ENCODE data around the gene EIPR1. TPM values are rescaled to one million over a fixed set of nuclear protein-coding genes. Genes with fewer than 3 reads are reported as not detected.

The EIPR1 gene
- total RNA-seq, 1 experiment from 2014 or later, result 22.8 TPM

DNA sequence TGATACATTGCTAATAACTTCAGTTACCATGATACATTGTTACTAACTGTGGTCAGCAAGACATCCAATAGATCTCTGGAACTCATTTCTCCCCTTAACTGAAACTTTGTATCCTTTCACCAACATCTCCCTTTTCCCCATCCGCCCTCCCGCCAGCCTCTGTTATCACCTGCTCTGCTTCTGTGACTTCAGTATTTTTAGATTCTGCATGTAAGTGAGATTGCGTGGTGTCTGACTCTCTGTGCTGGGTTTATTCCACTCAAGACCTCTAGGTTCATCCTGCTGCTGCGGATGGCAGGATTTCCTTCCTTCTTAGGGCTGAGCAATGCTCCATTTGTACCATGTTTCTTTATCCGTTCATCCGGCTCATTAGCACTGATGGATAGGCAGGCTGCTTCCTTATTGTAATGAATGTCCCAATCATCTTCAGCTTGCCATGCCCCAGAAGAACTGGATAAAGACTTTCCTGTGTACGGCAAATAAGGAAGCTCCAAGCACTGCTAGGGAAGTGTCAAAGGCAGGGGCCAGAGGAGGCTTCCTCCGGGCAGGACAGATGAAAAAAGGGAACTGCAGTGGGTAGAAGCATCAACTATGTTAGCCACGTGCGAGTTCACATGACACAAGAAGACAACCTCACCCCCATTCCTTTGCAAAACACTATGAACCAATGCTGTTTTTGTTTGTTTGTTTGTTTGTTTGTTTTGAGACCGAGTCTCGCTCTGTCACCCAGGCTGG lies 113.4 kb downstream of the EIPR1 start:
- Mint-ChIP-seq H3K27ac (no peak overlapping the region), H3K4me1 (peaks cover 22% of the 10 kb centered on the region), H3K27me3 (ENCODE audit: low read depth) (no peaks in the 10 kb centered on the region), H3K4me3 (no peak overlapping the region), H3K9me3 (no peaks in the 10 kb centered on the region), H3K36me3 (no peaks in the 10 kb centered on the region; the same call in 1 of the 2 replicates)
- ATAC-seq (no peak), DNase-seq (ENCODE audit: low spot score) (no peak)
- TF ChIP-seq ARID4B (CRISPR knock-in tag; IDR thresholded peaks at IDR 0.05; ENCODE audit: borderline replicate concordance) (no peak), FOXJ3 (CRISPR knock-in tag; IDR thresholded peaks at IDR 0.05; ENCODE audit: borderline replicate concordance) (no peak), ZNF423 (CRISPR knock-in tag; IDR thresholded peaks at IDR 0.05) (no peak), MXD4 (CRISPR knock-in tag; IDR thresholded peaks at IDR 0.05; ENCODE audit: borderline replicate concordance) (no peak)
- ChIA-PET CTCF (no interaction called here), POLR2A (no interaction called here)

DNA sequence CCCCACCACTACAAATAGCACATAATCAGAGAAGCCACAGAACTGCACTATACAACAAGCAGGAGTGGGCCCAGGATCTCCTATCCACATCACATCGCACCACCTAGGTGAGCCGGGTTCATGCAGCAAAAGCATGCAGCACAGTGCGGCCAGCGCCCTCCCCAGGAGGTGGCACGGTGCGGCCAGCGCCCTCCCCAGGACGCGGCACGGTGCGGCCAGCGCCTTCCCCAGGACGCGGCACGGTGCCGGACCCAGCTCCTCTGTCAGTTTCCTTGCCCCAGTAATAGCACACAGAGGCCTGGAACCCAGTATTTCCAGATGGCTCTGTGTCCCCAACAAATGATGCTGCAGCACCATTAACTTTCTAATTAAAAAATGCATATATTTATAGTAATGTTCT lies 114.1 kb downstream of the EIPR1 start:
- ATAC-seq (no peak), DNase-seq (ENCODE audit: low spot score) (no peak)
- no peaks in the 10 kb centered on the region for H3K9me3 Mint-ChIP-seq
- peaks cover 22% of the 10 kb centered on the region for H3K4me1 Mint-ChIP-seq
- H3K4me3 Mint-ChIP-seq, result no peak overlapping the region
- no peaks in the 10 kb centered on the region; the same call in 1 of the 2 replicates for H3K36me3 Mint-ChIP-seq
- TF ChIP-seq, protein P1, sequence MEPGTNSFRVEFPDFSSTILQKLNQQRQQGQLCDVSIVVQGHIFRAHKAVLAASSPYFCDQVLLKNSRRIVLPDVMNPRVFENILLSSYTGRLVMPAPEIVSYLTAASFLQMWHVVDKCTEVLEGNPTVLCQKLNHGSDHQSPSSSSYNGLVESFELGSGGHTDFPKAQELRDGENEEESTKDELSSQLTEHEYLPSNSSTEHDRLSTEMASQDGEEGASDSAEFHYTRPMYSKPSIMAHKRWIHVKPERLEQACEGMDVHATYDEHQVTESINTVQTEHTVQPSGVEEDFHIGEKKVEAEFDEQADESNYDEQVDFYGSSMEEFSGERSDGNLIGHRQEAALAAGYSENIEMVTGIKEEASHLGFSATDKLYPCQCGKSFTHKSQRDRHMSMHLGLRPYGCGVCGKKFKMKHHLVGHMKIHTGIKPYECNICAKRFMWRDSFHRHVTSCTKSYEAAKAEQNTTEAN (CRISPR knock-in tag; IDR thresholded peaks at IDR 0.05), result no peak
- TF ChIP-seq NR1H2 (CRISPR knock-in tag; IDR thresholded peaks at IDR 0.05) (no peak), ZNF671 (CRISPR knock-in tag; IDR thresholded peaks at IDR 0.05) (no peak), OVOL2 (CRISPR knock-in tag; IDR thresholded peaks at IDR 0.05; ENCODE audit: borderline replicate concordance) (no peak), NFATC4 (CRISPR knock-in tag; IDR thresholded peaks at IDR 0.05) (no peak), GTF2I (CRISPR knock-in tag; conservative IDR thresholded peaks at IDR 0.05) (no peak), CREM (CRISPR knock-in tag; IDR thresholded peaks at IDR 0.05) (no peak), ZNF219 (CRISPR knock-in tag; IDR thresholded peaks at IDR 0.05; ENCODE audit: borderline replicate concordance) (no peak), ZNF317 (CRISPR knock-in tag; IDR thresholded peaks at IDR 0.05; ENCODE audit: borderline replicate concordance, low read depth) (no peak), FOXP1 (CRISPR knock-in tag; IDR thresholded peaks at IDR 0.05; ENCODE audit: borderline replicate concordance) (no peak), ATF1 (CRISPR knock-in tag; IDR thresholded peaks at IDR 0.05) (no peak), ZNF263 (CRISPR knock-in tag; IDR thresholded peaks at IDR 0.05; ENCODE audit: low read depth) (no peak), ZNF423 (CRISPR knock-in tag; IDR thresholded peaks at IDR 0.05) (no peak), E2F1 (CRISPR knock-in tag; IDR thresholded peaks at IDR 0.05) (no peak)
- TF ChIP-seq, protein P2, sequence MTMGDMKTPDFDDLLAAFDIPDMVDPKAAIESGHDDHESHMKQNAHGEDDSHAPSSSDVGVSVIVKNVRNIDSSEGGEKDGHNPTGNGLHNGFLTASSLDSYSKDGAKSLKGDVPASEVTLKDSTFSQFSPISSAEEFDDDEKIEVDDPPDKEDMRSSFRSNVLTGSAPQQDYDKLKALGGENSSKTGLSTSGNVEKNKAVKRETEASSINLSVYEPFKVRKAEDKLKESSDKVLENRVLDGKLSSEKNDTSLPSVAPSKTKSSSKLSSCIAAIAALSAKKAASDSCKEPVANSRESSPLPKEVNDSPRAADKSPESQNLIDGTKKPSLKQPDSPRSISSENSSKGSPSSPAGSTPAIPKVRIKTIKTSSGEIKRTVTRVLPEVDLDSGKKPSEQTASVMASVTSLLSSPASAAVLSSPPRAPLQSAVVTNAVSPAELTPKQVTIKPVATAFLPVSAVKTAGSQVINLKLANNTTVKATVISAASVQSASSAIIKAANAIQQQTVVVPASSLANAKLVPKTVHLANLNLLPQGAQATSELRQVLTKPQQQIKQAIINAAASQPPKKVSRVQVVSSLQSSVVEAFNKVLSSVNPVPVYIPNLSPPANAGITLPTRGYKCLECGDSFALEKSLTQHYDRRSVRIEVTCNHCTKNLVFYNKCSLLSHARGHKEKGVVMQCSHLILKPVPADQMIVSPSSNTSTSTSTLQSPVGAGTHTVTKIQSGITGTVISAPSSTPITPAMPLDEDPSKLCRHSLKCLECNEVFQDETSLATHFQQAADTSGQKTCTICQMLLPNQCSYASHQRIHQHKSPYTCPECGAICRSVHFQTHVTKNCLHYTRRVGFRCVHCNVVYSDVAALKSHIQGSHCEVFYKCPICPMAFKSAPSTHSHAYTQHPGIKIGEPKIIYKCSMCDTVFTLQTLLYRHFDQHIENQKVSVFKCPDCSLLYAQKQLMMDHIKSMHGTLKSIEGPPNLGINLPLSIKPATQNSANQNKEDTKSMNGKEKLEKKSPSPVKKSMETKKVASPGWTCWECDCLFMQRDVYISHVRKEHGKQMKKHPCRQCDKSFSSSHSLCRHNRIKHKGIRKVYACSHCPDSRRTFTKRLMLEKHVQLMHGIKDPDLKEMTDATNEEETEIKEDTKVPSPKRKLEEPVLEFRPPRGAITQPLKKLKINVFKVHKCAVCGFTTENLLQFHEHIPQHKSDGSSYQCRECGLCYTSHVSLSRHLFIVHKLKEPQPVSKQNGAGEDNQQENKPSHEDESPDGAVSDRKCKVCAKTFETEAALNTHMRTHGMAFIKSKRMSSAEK (CRISPR knock-in tag; IDR thresholded peaks at IDR 0.05; ENCODE audit: borderline replicate concordance), result no peak
- TF ChIP-seq, protein P3, sequence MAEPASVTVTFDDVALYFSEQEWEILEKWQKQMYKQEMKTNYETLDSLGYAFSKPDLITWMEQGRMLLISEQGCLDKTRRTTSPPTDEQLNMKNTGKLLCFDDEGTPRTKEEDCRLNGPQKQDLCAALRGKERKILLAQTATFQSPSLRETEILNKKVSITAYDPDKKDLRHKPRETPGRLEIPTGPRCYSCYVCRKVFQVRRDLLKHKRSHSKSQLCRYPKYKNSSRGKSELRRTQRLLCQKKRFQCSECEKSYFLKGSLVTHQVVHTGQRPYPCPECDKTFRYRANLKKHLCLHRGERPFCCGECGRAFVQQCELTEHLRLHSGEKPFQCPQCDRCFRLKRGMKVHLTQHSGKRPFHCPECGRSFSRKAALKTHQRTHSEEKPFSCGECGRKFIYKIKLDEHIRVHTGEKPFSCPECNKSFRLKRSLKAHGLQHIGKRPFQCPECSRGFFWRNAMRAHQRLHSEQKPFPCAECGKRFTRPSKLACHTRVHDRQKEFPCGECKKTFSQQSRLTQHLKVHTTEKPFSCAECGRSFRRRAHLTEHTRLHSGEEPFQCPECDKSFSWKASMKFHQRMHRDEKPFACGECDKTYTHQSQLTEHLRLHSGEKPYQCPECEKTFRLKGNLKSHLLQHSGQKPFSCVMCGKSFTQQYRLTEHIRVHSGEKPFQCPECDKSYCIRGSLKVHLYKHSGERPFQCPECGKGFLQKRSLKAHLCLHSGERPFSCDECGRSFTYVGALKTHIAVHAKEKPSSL (CRISPR knock-in tag; conservative IDR thresholded peaks at IDR 0.05), result no peak
- TF ChIP-seq, protein P4, sequence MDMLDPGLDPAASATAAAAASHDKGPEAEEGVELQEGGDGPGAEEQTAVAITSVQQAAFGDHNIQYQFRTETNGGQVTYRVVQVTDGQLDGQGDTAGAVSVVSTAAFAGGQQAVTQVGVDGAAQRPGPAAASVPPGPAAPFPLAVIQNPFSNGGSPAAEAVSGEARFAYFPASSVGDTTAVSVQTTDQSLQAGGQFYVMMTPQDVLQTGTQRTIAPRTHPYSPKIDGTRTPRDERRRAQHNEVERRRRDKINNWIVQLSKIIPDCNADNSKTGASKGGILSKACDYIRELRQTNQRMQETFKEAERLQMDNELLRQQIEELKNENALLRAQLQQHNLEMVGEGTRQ (CRISPR knock-in tag; IDR thresholded peaks at IDR 0.05), result no peak
- no peaks in the 10 kb centered on the region for H3K27me3 Mint-ChIP-seq (ENCODE audit: low read depth)
- ChIA-PET POLR2A (no interaction called here), CTCF (interaction anchor here (1.2 kb wide), 1 partner anchor 60 kb away, joined by 3 read pairs; no protein-coding TSS in a partner anchor)
- H3K27ac Mint-ChIP-seq, result no peak overlapping the region
